CMK (cell line): ENCODE data around the gene ETV4.

Source experiments
- DNase-seq: peaks from one replicate; pipeline ENCODE4 v3.0.0-alpha.2; 2010; ENCODE audit warnings: low read depth

Gene ETV4

GRCh38 chr17:43546319-43547188 lies at the start of gene ETV4:
Gene ETV4, minus strand, starts transcription at chr17:43546340. Its CDS starts 723 bp downstream, at chr17:43545617.
- DNase-seq, result peak; percentile 63

GRCh38 chr17:43595466-43595865 lies 49.3 kb upstream of the ETV4 start:
- no peak for DNase-seq

GRCh38 chr17:43591779-43592562 lies 45.8 kb upstream of the ETV4 start:
- DNase-seq, result no peak

- DNase-seq, result no peak
Observed at GRCh38 chr17:43591001-43591400, 44.9 kb upstream of the ETV4 start.

GRCh38 chr17:43588664-43589435 lies 42.7 kb upstream of the ETV4 start:
- no peak for DNase-seq

DNA sequence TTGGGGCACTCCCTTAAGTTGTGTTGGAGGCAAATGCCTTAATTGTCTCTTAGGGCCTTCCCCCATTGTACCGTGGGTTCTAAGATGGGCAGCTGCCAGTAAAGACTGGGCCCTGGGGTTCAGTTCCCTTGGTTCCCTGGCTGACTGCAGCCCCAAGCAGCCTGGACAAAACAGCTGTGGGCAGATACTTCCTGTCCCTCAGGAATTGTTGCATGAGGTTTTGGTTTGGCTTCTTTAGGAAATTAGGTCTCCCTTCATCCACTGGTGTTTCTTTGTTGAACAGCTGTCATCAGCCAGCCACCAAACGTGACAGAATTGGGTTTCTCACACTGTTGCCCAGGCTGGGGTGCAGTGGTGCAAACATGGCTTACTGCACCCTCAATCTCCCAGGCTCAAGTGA lies 42.0 kb upstream of the ETV4 start:
- no peak for DNase-seq

- DNase-seq, result no peak
Observed at GRCh38 chr17:43587647-43588046, 41.5 kb upstream of the ETV4 start.

DNA sequence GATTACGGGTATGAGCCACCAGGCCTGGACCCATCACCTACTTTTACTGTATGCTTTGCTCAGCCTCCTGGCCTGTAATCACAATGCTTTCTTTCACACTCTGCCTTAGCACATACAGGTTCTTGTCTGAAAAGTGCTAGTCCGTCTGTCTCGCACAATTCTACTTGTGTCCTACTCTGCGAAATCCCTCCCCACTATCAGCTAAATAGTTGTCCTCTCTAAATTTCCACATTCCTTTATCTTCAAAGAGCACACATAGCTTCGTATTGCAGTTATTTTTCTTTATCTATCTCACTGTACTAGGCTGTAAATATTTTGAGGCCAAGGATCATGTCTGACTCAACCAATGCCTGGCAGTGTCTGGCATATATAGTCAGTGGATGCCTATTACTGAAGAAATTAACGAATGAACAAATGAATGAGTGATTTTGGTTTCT lies 38.5 kb upstream of the ETV4 start:
- no peak for DNase-seq

- DNase-seq, result no peak
Observed at GRCh38 chr17:43583332-43583731, 37.2 kb upstream of the ETV4 start.

DNA sequence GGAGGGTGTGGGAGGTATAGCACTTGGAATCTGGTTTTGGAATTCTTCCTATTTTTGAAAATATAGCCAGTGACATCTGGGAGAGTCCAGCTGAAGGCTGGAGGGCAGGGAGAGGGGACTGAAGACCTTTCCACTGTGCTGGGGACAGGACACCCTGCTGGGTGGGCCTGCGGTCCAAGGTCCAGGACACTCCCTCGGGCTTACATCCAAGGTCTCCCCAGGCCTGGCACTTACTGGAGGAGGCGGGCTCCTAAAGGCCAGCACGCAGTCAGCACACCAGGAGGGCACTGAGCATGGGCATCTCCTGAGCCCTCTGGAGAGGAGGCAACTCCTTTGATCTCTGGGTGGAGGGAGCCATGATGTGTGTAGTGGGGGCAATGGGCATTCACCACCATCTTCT lies 35.5 kb upstream of the ETV4 start:
- no peak for DNase-seq

DNA sequence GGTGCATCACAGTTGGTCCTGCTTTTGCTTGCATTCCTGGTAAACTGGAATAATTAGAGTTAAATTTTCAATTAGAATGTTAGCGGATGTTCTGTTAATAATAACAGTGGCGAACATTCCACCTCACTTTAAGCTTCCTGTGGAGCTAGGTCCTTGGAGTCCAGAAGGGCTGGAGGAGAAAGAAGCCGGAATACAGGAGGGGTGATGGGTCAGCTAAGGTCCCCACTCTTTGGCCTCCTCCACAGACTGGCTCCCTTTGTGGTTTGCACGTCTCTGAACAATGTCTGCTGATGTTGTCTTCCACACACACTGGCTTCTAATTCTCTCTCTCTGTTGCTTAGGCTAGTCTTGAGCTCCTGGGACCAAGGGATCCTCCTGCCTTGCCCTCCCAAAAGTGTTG lies 35.0 kb upstream of the ETV4 start:
- no peak for DNase-seq

- DNase-seq, result no peak
Observed at GRCh38 chr17:43579566-43580140, 33.5 kb upstream of the ETV4 start.

- DNase-seq, result no peak
Observed at GRCh38 chr17:43578699-43579565, 32.8 kb upstream of the ETV4 start.

GRCh38 chr17:43578404-43578698 lies 32.2 kb upstream of the ETV4 start:
- no peak for DNase-seq

GRCh38 chr17:43577664-43578403 lies 31.7 kb upstream of the ETV4 start:
- no peak for DNase-seq

GRCh38 chr17:43576563-43577229 lies 30.6 kb upstream of the ETV4 start:
- DNase-seq, result peak; percentile 52

GRCh38 chr17:43574896-43575525 lies 28.9 kb upstream of the ETV4 start:
- DNase-seq, result no peak

GRCh38 chr17:43574348-43574747 lies 28.2 kb upstream of the ETV4 start:
- DNase-seq, result no peak

GRCh38 chr17:43573579-43574321 lies 27.6 kb upstream of the ETV4 start:
- no peak for DNase-seq
